Gastroesophageal sphincter (tissue), 4 donors: ENCODE results near the gene FDXACB1. TPM values are rescaled to one million over a fixed set of nuclear protein-coding genes. Genes with fewer than 3 reads are reported as not detected.

ENCODE experiments used
- ATAC-seq: fragments of 150-250 bp; one replicate; pipeline ENCODE4 v1.9.1; 2016; ENCODE audit warnings: mild to moderate bottlenecking, moderate library complexity
- H3K27ac ChIP-seq, 4 donors: fragments of 200-600 bp; sonication (generic) in 3 of 4; 1 replicate in 3 of 4; 2 replicates in 1 of 4; pipeline ENCODE4 v1.5.1; 2016 to 2019
- H3K27me3 ChIP-seq: fragments of 200-600 bp; sonication (generic); one replicate; pipeline ENCODE4 v1.5.1; 2019
- H3K36me3 ChIP-seq, 2 donors: fragments of 200-600 bp; sonication (generic); one replicate each; pipeline ENCODE4 v1.5.1; 2019; ENCODE audit warnings: control low read depth in 1 of 2
- H3K4me1 ChIP-seq, 3 donors: fragments of 200-600 bp; sonication (generic); 1 replicate in 2 of 3; 2 replicates in 1 of 3; pipeline ENCODE4 v1.5.1; 2016 to 2019; ENCODE audit warnings: control low read depth in 2 of 3
- H3K4me3 ChIP-seq, 2 donors: fragments of 200-600 bp; sonication (generic); one replicate each; pipeline ENCODE4 v1.5.1; 2019; ENCODE audit warnings: mild to moderate bottlenecking in 1 of 2, moderate library complexity in 1 of 2
- H3K9me3 ChIP-seq, 3 donors: fragments of 200-600 bp; sonication (generic); one replicate each; pipeline ENCODE4 v1.5.1; 2017 to 2019; ENCODE audit warnings: control low read depth in 2 of 3
- CTCF ChIP-seq, 4 experiments: fragments of 200-600 bp in 2 of 4; fragments of 450-650 bp in 2 of 4; sonication (generic) in 1 of 4; IDR thresholded peaks; one replicate each; pipeline ENCODE4 v1.5.1; 2017 to 2019; ENCODE audit warnings: antibody characterized with exemption in 4 of 4, mild to moderate bottlenecking in 2 of 4, moderate library complexity in 2 of 4
- EP300 ChIP-seq: sonication (generic); formaldehyde crosslinking; IDR thresholded peaks from one replicate; pipeline ENCODE4 v1.6.1; 2017; ENCODE audit warnings: antibody characterized with exemption, mild to moderate bottlenecking
- POLR2A ChIP-seq, 2 donors: fragments of 450-650 bp; IDR thresholded peaks; one replicate each; pipeline ENCODE4 v1.6.1; 2017; ENCODE audit warnings: antibody characterized with exemption in 2 of 2, mild to moderate bottlenecking in 2 of 2, moderate library complexity in 1 of 2
- POLR2AphosphoS5 ChIP-seq: sonication (generic); formaldehyde crosslinking; IDR thresholded peaks from one replicate; pipeline ENCODE4 v1.6.1; 2017; ENCODE audit warnings: antibody characterized with exemption
- WGBS, 2 donors: methylation state at CpG; one replicate each; pipeline ENCODE4 v1.1.5; 2018; ENCODE audit warnings: low coverage in 1 of 2; 5-methylcytosine and 5-hydroxymethylcytosine counted together
- total RNA-seq, 4 donors: library from RNA; depleted of rRNA; stranded (reverse); fragments of >200 nt; gene quantifications; one replicate each; pipeline ENCODE4 v1.1.0, GENCODE V29; 2016

The FDXACB1 gene
- total RNA-seq, 4 donors from 2014 or later = 0.16 to 1.1 (median 0.99) TPM

GRCh38 chr11:111923351-111923788 is 44.4 kb upstream of the FDXACB1 start:
- TF ChIP-seq EP300 (no peak), POLR2AphosphoS5 (peak; percentile 39), CTCF (IDR thresholded peaks at IDR 0.05) (no peak)
- Histone ChIP-seq H3K27ac (peak overlapping the region; percentile 91 to 99 (median 94)), H3K4me1 (peaks cover 8 to 59% (median 28%) of the 10 kb centered on the region in 3 donors), H3K36me3 (no peaks in the 10 kb centered on the region), H3K9me3 (no peaks in the 10 kb centered on the region), H3K27me3 (no peaks in the 10 kb centered on the region), H3K4me3 (peak overlapping the region; percentile 17 to 32)
- ATAC-seq = no peak
- 10 to 11% methylated on average over 4 to 5 of the region's 5 CpGs for WGBS, 2 donors

- Histone ChIP-seq H3K4me3 (peak overlapping the region; percentile 17 to 32), H3K27me3 (no peaks in the 10 kb centered on the region)
- WGBS, 2 donors = 3 to 6% methylated on average over 2 of the region's 2 CpGs
Observed at GRCh38 chr11:111922803-111923202, 43.8 kb upstream of the FDXACB1 start.

GRCh38 chr11:111921541-111922230 is 42.7 kb upstream of the FDXACB1 start:
- WGBS, 2 donors = 94 to 100% methylated on average over 2 to 7 of the region's 7 CpGs
- no peak for ATAC-seq
- Histone ChIP-seq H3K36me3 (no peaks in the 10 kb centered on the region), H3K4me1 (peaks cover 8 to 55% (median 28%) of the 10 kb centered on the region in 3 donors), H3K4me3 (no peak overlapping the region), H3K27me3 (no peaks in the 10 kb centered on the region), H3K27ac (peak overlapping the region in 3 of 4 donors; percentile 22 to 92 (median 91)), H3K9me3 (no peaks in the 10 kb centered on the region)
- no peak for TF ChIP-seq CTCF (IDR thresholded peaks at IDR 0.05)
- TF ChIP-seq POLR2AphosphoS5 = no peak
- TF ChIP-seq POLR2A (IDR thresholded peaks at IDR 0.05) = no peak
- no peak for TF ChIP-seq EP300

More at GRCh38 chr11:111922803-111923202, 43.8 kb upstream of the FDXACB1 start:
- TF ChIP-seq EP300 = no peak
- TF ChIP-seq POLR2AphosphoS5 = peak; percentile 89
- Histone ChIP-seq H3K27ac (peak overlapping the region; percentile 91 to 99 (median 94)), H3K4me1 (peaks cover 8 to 57% (median 28%) of the 10 kb centered on the region in 3 donors), H3K36me3 (no peaks in the 10 kb centered on the region), H3K9me3 (no peaks in the 10 kb centered on the region)
- ATAC-seq = peak; percentile 39

- WGBS, 2 donors = 49 to 71% methylated on average over 2 of the region's 2 CpGs
- H3K27ac ChIP-seq = peak overlapping the region in 2 of 4 donors; percentile 1 to 92
- H3K9me3 ChIP-seq = no peaks in the 10 kb centered on the region
- TF ChIP-seq POLR2AphosphoS5 (no peak), CTCF (IDR thresholded peaks at IDR 0.05) (no peak), EP300 (no peak), POLR2A (IDR thresholded peaks at IDR 0.05) (no peak)
- ATAC-seq = no peak
- H3K4me1 ChIP-seq = peaks cover 8 to 54% (median 23%) of the 10 kb centered on the region in 3 donors
- H3K4me3 ChIP-seq = no peak overlapping the region
- H3K27me3 ChIP-seq = no peaks in the 10 kb centered on the region
- H3K36me3 ChIP-seq = no peaks in the 10 kb centered on the region
Observed at GRCh38 chr11:111920908-111921307, 41.9 kb upstream of the FDXACB1 start.

GRCh38 chr11:111918390-111919256 is 39.7 kb upstream of the FDXACB1 start, which contains the start of gene C11orf52:
TSS of gene C11orf52 (plus strand) at chr11:111918913. CDS start at chr11:111918973, 60 bp downstream.
- Histone ChIP-seq H3K9me3 (no peaks in the 10 kb centered on the region), H3K27me3 (no peaks in the 10 kb centered on the region), H3K27ac (peak within 1 kb of the TSS in 3 of 4 donors; percentile 27 to 50 (median 36)), H3K36me3 (no peaks in the 10 kb centered on the region), H3K4me1 (peaks cover 2 to 54% (median 13%) of the 10 kb centered on the region in 3 donors), H3K4me3 (no peak within 1 kb of the TSS)
- TF ChIP-seq POLR2AphosphoS5 (no peak), EP300 (no peak), POLR2A (IDR thresholded peaks at IDR 0.05) (no peak), CTCF (IDR thresholded peaks at IDR 0.05) (no peak)
- no peak for ATAC-seq
- 50 to 79% methylated on average over 3 to 10 of the region's 19 CpGs for WGBS, 2 donors
